ENCODE measurements around the gene SLAIN1. TPM values are rescaled to one million over a fixed set of nuclear protein-coding genes. Genes with fewer than 3 reads are reported as not detected.

Gene SLAIN1
- total and polyA plus RNA-seq, 7 donors, result 0.69 to 19.3 (median 6.5) TPM

- Histone ChIP-seq H3K9me3 (no peaks in the 10 kb centered on the region), H3K27me3 (no peaks in the 10 kb centered on the region), H3K36me3 (peaks cover 0 to 10% (median 1%) of the 10 kb centered on the region in 4 donors), H3K27ac (no peak overlapping the region), H3K4me3 (no peak overlapping the region), H3K4me1 (no peaks in the 10 kb centered on the region)
- WGBS, 2 donors, result 98 to 99% methylated on average over 2 of the region's 2 CpGs
- intact Hi-C loops (cut with DNase I), result no loop called here
- TF ChIP-seq POLR2A (IDR thresholded peaks at IDR 0.05), result no peak
- TF ChIP-seq POLR2AphosphoS5 (IDR thresholded peaks at IDR 0.05), result no peak
- no peak for TF ChIP-seq EP300 (IDR thresholded peaks at IDR 0.05)
- no peak for TF ChIP-seq CTCF (IDR thresholded peaks at IDR 0.05)
- DNase-seq, result no peak
These were observed 45.3 kb downstream of the SLAIN1 start for GRCh38 chr13:77742801-77743200.

GRCh38 chr13:77745784-77746183, 48.3 kb downstream of the SLAIN1 start:
- no peaks in the 10 kb centered on the region for H3K27me3 ChIP-seq
- TF ChIP-seq EP300 (IDR thresholded peaks at IDR 0.05), result no peak
- H3K9me3 ChIP-seq, result no peaks in the 10 kb centered on the region
- no peaks in the 10 kb centered on the region for H3K4me1 ChIP-seq
- 87 to 99% methylated on average over 1 of the region's 1 CpG for WGBS, 2 donors
- DNase-seq, result no peak
- H3K4me3 ChIP-seq, result no peak overlapping the region
- intact Hi-C loops (cut with DNase I), result no loop called here
- no peak overlapping the region for H3K27ac ChIP-seq
- H3K36me3 ChIP-seq, result peaks cover 0 to 10% (median 1%) of the 10 kb centered on the region in 4 donors

- no peak overlapping the region for H3K27ac ChIP-seq
- intact Hi-C loops (cut with DNase I), result no loop called here
- no peaks in the 10 kb centered on the region for H3K4me1 ChIP-seq
- no peak overlapping the region for H3K4me3 ChIP-seq
- no peak for TF ChIP-seq POLR2AphosphoS5 (IDR thresholded peaks at IDR 0.05)
- no peak for TF ChIP-seq EP300 (IDR thresholded peaks at IDR 0.05)
- TF ChIP-seq POLR2A (IDR thresholded peaks at IDR 0.05), result no peak
- TF ChIP-seq CTCF (IDR thresholded peaks at IDR 0.05), result no peak
- H3K9me3 ChIP-seq, result no peaks in the 10 kb centered on the region
- no peak for DNase-seq
- peaks cover 0 to 8% (median 1%) of the 10 kb centered on the region in 4 donors for H3K36me3 ChIP-seq
- 45 to 51% methylated on average over 2 of the region's 2 CpGs for WGBS, 2 donors
- H3K27me3 ChIP-seq, result no peaks in the 10 kb centered on the region
These were observed 51.9 kb downstream of the SLAIN1 start for GRCh38 chr13:77749344-77749880.

- no peak overlapping the region for H3K27ac ChIP-seq
- H3K4me1 ChIP-seq, result no peaks in the 10 kb centered on the region
- intact Hi-C loops (cut with DNase I), result loop anchor here (5.0 to 10.0 kb wide), 3 partner anchors 54 to 257 kb away; partner anchors contain the start of gene SLAIN1
- no peaks in the 10 kb centered on the region for H3K27me3 ChIP-seq
- DNase-seq, result no peak
- TF ChIP-seq POLR2A (IDR thresholded peaks at IDR 0.05), result no peak
- TF ChIP-seq CTCF (IDR thresholded peaks at IDR 0.05), result peak; percentile 39 to 69 (median 44)
- WGBS, 2 donors, result 62 to 68% methylated on average over 5 of the region's 5 CpGs
- H3K4me3 ChIP-seq, result no peak overlapping the region
- no peaks in the 10 kb centered on the region for H3K9me3 ChIP-seq
- H3K36me3 ChIP-seq, result peaks cover 0 to 3% (median 0%) of the 10 kb centered on the region in 4 donors
These were observed 54.3 kb downstream of the SLAIN1 start for GRCh38 chr13:77751513-77752456.

GRCh38 chr13:77752512-77753069, 55.1 kb downstream of the SLAIN1 start:
- Histone ChIP-seq H3K27me3 (no peaks in the 10 kb centered on the region), H3K27ac (no peak overlapping the region), H3K36me3 (peaks cover 0 to under 1% (median 0%) of the 10 kb centered on the region in 4 donors), H3K4me1 (no peaks in the 10 kb centered on the region), H3K4me3 (no peak overlapping the region), H3K9me3 (no peaks in the 10 kb centered on the region)
- intact Hi-C loops (cut with DNase I), result loop anchor here (5.0 to 10.0 kb wide), 3 partner anchors 55 to 258 kb away; partner anchors contain the start of gene SLAIN1
- TF ChIP-seq POLR2A (IDR thresholded peaks at IDR 0.05), result no peak
- TF ChIP-seq CTCF (IDR thresholded peaks at IDR 0.05), result no peak
- no peak for TF ChIP-seq EP300 (IDR thresholded peaks at IDR 0.05)
- TF ChIP-seq POLR2AphosphoS5 (IDR thresholded peaks at IDR 0.05), result no peak
- no peak for DNase-seq
- WGBS, 2 donors, result 74 to 92% methylated on average over 5 of the region's 5 CpGs

Data from sigmoid colon (tissue), 7 donors.